Activated CD4-positive, CD25-positive, alpha-beta regulatory T cell (primary cell): ENCODE measurements around the gene ITGA4.

Experiments used
- DNase-seq, 4 experiments: peaks; one replicate each; lab custom pipeline; 2025; lab: John Stamatoyannopoulos, UW

Gene ITGA4

DNA sequence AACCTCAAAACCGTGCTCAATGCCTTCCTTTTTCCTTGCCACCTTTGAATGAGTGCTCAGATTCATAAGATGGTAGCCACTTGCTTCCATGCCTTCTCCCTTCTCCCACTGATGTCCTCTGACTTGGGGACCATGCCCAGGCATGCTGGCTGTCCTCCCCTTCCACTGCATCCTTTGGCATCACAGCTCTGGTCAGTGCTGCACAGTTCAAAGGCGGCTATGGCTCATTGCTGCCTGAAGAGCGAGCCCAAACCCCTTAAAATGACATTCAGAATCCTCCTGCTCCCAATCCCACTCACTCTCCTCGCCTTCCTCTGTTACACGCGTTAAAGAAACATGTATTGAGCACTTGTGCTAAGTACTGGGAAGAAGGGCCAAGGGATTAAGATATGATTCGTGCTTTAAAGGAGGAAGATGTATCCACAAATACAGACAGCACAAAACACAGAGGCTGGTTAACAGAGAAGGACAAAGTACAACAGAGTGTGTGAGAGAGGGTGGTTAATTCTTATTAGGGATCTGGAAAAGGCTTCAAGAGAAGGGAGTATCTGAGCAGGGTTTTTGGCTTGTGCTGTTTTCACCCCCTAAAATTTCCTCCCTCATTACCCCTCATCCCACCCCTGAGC is 118.0 kb downstream of the ITGA4 start:
- no peak for DNase-seq

DNA sequence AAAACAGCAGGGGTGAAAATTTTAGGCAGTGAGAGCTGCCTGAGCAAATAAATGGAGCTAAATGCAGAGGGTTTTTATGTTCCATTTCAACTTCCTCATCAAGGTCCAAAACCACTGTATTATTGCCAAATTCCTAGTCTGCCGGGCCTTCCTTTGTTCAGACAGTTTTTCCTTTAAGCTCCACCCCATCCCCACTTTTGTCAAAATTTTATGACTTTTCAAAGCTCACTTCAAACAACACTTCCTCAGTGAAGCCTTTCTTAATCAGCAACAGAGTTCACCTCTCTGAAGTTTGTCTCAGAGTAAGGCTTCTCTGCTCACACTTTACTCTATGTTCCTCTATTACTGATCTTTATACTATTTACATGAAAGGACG is 118.5 kb downstream of the ITGA4 start:
- no peak for DNase-seq

DNA sequence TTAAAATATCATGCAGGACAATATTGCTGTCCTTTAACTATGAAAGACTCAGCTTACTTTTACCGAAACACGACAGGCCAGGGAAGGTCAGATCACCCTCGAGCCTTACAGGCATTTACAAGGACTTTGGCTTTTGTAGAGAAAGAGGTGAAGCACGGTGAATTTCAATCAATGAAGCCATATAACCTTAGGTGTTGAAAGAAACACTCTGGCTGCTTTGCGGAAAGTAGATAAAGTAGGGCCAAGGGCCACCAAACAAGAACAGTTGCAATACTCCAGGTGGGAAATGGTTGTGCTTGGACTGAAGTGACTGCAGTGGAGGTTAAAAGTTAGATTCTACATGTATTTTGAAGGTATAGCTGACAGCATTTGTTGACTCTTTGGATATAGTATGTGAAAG is 119.2 kb downstream of the ITGA4 start:
- DNase-seq: no peak

GRCh38 chr2:181578829-181579228 is 121.6 kb downstream of the ITGA4 start:
- DNase-seq: no peak

DNA sequence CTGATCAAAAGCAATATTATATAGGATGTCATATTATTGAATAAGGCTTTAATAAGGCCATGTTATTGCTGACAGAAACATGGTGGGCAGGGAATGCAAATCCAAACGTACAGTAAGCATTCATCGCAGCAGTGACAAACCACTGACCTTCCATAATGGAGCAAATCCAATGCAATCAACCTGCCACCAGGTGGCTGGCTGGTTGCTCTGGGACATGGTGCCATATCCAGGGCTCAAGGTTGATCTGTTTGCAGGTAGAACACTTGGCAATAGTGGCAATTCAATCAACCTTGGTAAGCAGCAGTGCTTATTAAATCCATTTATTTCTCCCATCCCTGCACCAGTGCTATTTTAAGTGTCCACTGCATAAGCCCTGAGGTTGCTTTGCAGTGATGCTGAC is 124.3 kb downstream of the ITGA4 start:
- DNase-seq: no peak

- no peak for DNase-seq
These were observed 128.5 kb downstream of the ITGA4 start for GRCh38 chr2:181585732-181586131.
